IMR-90 (cell line): Measurements from ENCODE around the gene CDC42EP2. TPM values are rescaled to one million over a fixed set of nuclear protein-coding genes. Genes with fewer than 3 reads are reported as not detected.
A peak's percentile ranks its signal among the peaks of the same experiment; 100 is the strongest.

Experiments
- ATAC-seq: fragments of 200-7000 bp; cut with Tn5 transposase; 2 replicates; pipeline ENCODE4 v1.9.1; 2020; ENCODE audit warnings: low read depth, mild to moderate bottlenecking, moderate library complexity
- BruUV-seq: library from RNA; stranded (reverse); fragments of 400-500 nt; replicated peaks from 2 replicates; lab custom pipeline; 2021; lab: Mats Ljungman, UMichigan
- CTCF ChIA-PET: fragments of 300-600 bp; formaldehyde crosslinking; extraction: SDS; loops from one replicate; lab custom pipeline; 2021; ENCODE audit warnings: antibody characterized with exemption; lab: Yijun Ruan, JAX
- POLR2A ChIA-PET: fragments of 300-600 bp; sonication (Branson Sonifier 250); formaldehyde crosslinking; loops from one replicate; lab custom pipeline; 2022; ENCODE audit warnings: antibody characterized with exemption; ENCODE audit not compliant: unreplicated experiment; lab: Charles Lee
- DNase-seq: peaks from one replicate; pipeline ENCODE4 v3.0.0; 2013
- H2AFZ ChIP-seq: replicated peaks from 2 replicates; pipeline ENCODE3; 2013; ENCODE audit warnings: low read length, mild to moderate bottlenecking; ENCODE audit not compliant: poor library complexity
- H2AK5ac ChIP-seq: 2 replicates; pipeline ENCODE4 v1.6.1; 2013; ENCODE audit warnings: low read depth, low read length, inconsistent platforms
- H2AK9ac ChIP-seq: replicated peaks from 2 replicates; pipeline ENCODE3; 2013; ENCODE audit warnings: mild to moderate bottlenecking, low read depth, low read length, moderate library complexity; ENCODE audit not compliant: poor library complexity
- H2BK120ac ChIP-seq: 2 replicates; pipeline ENCODE4 v1.6.1; 2013; ENCODE audit warnings: low read depth, low read length, inconsistent platforms
- H2BK15ac ChIP-seq: 3 replicates; pipeline ENCODE4 v1.6.1; 2013; ENCODE audit warnings: low read depth, low read length, inconsistent platforms
- H2BK20ac ChIP-seq: 2 replicates; pipeline ENCODE4 v1.6.1; 2013; ENCODE audit warnings: low read depth, mild to moderate bottlenecking, inconsistent platforms, low read length, moderate library complexity
- H2BK5ac ChIP-seq: 2 replicates; pipeline ENCODE4 v1.6.1; 2013; ENCODE audit warnings: mild to moderate bottlenecking, low read depth, low read length, inconsistent platforms; ENCODE audit not compliant: poor library complexity, severe bottlenecking
- H3K14ac ChIP-seq: replicated peaks from 2 replicates; pipeline ENCODE4 v1.6.1; 2013; ENCODE audit warnings: low read depth, low read length, inconsistent platforms
- H3K18ac ChIP-seq: 2 replicates; pipeline ENCODE4 v1.6.1; 2013; ENCODE audit warnings: low read depth, low read length, control low read depth
- H3K23ac ChIP-seq: 2 replicates; pipeline ENCODE4 v1.6.1; 2013; ENCODE audit warnings: low read depth, low read length, inconsistent platforms
- H3K27ac ChIP-seq: 2 replicates; pipeline ENCODE4 v1.5.1; 2013; ENCODE audit warnings: mild to moderate bottlenecking, control low read depth, low read length; ENCODE audit not compliant: insufficient read depth
- H3K27me3 ChIP-seq: 2 replicates; pipeline ENCODE4 v1.6.1; 2013; ENCODE audit warnings: low read length; ENCODE audit not compliant: control insufficient read depth, insufficient read depth
- H3K36me3 ChIP-seq: 2 replicates; pipeline ENCODE4 v1.6.1; 2013; ENCODE audit warnings: low read length, mixed read lengths; ENCODE audit not compliant: control insufficient read depth, insufficient read depth
- H3K4ac ChIP-seq: 2 replicates; pipeline ENCODE4 v1.6.1; 2013; ENCODE audit warnings: low read depth, low read length, inconsistent platforms
- H3K4me1 ChIP-seq: 2 replicates; pipeline ENCODE4 v1.6.1; 2013; ENCODE audit warnings: low read length, mixed read lengths; ENCODE audit not compliant: control insufficient read depth, insufficient read depth
- H3K4me2 ChIP-seq: 2 replicates; pipeline ENCODE4 v1.6.1; 2013; ENCODE audit warnings: low read depth, mild to moderate bottlenecking, control low read depth, low read length, moderate library complexity
- H3K4me3 ChIP-seq: 2 replicates; pipeline ENCODE4 v1.5.1; 2013; ENCODE audit warnings: low read depth, mild to moderate bottlenecking, control low read depth, low read length, moderate library complexity; ENCODE audit not compliant: insufficient read depth
- H3K56ac ChIP-seq: 2 replicates; pipeline ENCODE4 v1.6.1; 2013; ENCODE audit warnings: low read length, inconsistent platforms; ENCODE audit not compliant: insufficient read depth; ENCODE audit errors: extremely low read depth
- H3K79me1 ChIP-seq, 2 experiments: 2 replicates each; pipeline ENCODE4 v1.6.1; 2013; ENCODE audit warnings: low read length in 2 of 2, inconsistent platforms in 1 of 2, low read depth in 1 of 2
- H3K9ac ChIP-seq: 2 replicates; pipeline ENCODE4 v1.6.1; 2013; ENCODE audit warnings: low read depth, low read length, control low read depth
- H3K9me1 ChIP-seq: 2 replicates; pipeline ENCODE4 v1.6.1; 2013; ENCODE audit warnings: low read length, inconsistent platforms; ENCODE audit not compliant: insufficient read depth
- H3K9me3 ChIP-seq: 2 replicates; pipeline ENCODE4 v1.6.1; 2013; ENCODE audit warnings: low read length; ENCODE audit not compliant: control insufficient read depth, insufficient read depth
- H4K20me1 ChIP-seq: 2 replicates; pipeline ENCODE4 v1.6.1; 2013; ENCODE audit warnings: low read length, inconsistent platforms; ENCODE audit not compliant: insufficient read depth
- H4K5ac ChIP-seq: 2 replicates; pipeline ENCODE4 v1.6.1; 2013; ENCODE audit warnings: mild to moderate bottlenecking, low read depth, low read length, control low read depth
- H4K8ac ChIP-seq, 2 experiments: 2 replicates each; pipeline ENCODE4 v1.6.1; 2013; ENCODE audit warnings: low read depth in 2 of 2, low read length in 2 of 2, control low read depth in 1 of 2, inconsistent platforms in 1 of 2
- H4K91ac ChIP-seq: 2 replicates; pipeline ENCODE4 v1.6.1; 2013; ENCODE audit warnings: low read depth, low read length, inconsistent platforms; ENCODE audit not compliant: insufficient read depth
- BHLHE40 ChIP-seq: fragments of 150-350 bp; IDR thresholded peaks from 2 replicates; pipeline ENCODE4 v1.6.1; 2016; ENCODE audit warnings: mild to moderate bottlenecking, low read depth, low read length
- MAZ ChIP-seq: IDR thresholded peaks from 2 replicates; pipeline ENCODE4 v1.6.1; 2012; ENCODE audit warnings: low read depth, mild to moderate bottlenecking, low read length, improper control_type of control experiment, moderate library complexity, borderline replicate concordance
- RAD21 ChIP-seq: IDR thresholded peaks from 2 replicates; pipeline ENCODE4 v1.6.1; 2012; ENCODE audit warnings: low read length, improper control_type of control experiment
- RFX5 ChIP-seq: IDR thresholded peaks from 2 replicates; pipeline ENCODE4 v1.8.0; 2012; ENCODE audit warnings: low read depth, mild to moderate bottlenecking, low read length, moderate library complexity
- WGBS, 2 experiments: methylation state at CpG; one replicate each; pipeline versions ENCODE4 v1.1.5 to v1.1.7; 2013; ENCODE audit warnings: missing lambda C conversion rate in 2 of 2; ENCODE audit not compliant: insufficient read length in 1 of 2; ENCODE audit errors: extremely low coverage in 2 of 2; 5-methylcytosine and 5-hydroxymethylcytosine counted together
- dilution Hi-C: fragments of 300-500 bp; cut with HindIII; formaldehyde crosslinking; loops from one replicate; pipeline ENCODE4 v1.14.3; 2018; ENCODE audit warnings: low sequenced_read_pairs; ENCODE audit not compliant: unreplicated experiment
- in situ Hi-C: fragments of 300-500 bp; cut with MboI; formaldehyde crosslinking; loops from 3 replicates; pipeline ENCODE4 v1.14.3; 2019; ENCODE audit warnings: low sequenced_read_pairs, inconsistent platforms, mixed read lengths
- intact Hi-C: fragments of 100-400 bp; cut with micrococcal nuclease; formaldehyde crosslinking; loops from 2 replicates; pipeline ENCODE4 v1.10.0; 2022
- polyA plus RNA-seq, 3 experiments: library from polyadenylated mRNA; depleted of rRNA; stranded (reverse); fragments of >200 nt; gene quantifications; 2 replicates each; pipeline ENCODE4 v1.2.3, GENCODE V29; 2012; ENCODE audit warnings: low replicate concordance in 1 of 3
- total RNA-seq: library from RNA; depleted of rRNA; stranded (reverse); fragments of >200 nt; gene quantifications from 2 replicates; pipeline ENCODE4 v1.2.3, GENCODE V29; 2012

Gene CDC42EP2
- total and polyA plus RNA-seq, 2 of the 4 experiments (the other 2 are of a cell fraction), result 5.2 to 27.5 TPM

- BruUV-seq, result no TSS peak
- CTCF ChIA-PET, result interaction anchor here (2.7 kb wide), 1 partner anchor 18 kb away, joined by 10 read pairs; no protein-coding TSS in a partner anchor
Measured at GRCh38 chr11:65298131-65298535, 16.5 kb upstream of the CDC42EP2 start.

More at GRCh38 chr11:65298131-65298535, 16.5 kb upstream of the CDC42EP2 start:
- Histone ChIP-seq H2AK5ac (peak overlapping the region; percentile 92), H3K27ac (peak overlapping the region; percentile 79), H3K79me1 (peaks cover 17 to 60% of the 10 kb centered on the region in 2 experiments), H4K8ac (peak overlapping the region; percentile 75), H2AFZ (peak overlapping the region; percentile 84), H2BK5ac (peak overlapping the region; percentile 78), H3K18ac (peak overlapping the region; percentile 81), H3K36me3 (0 out of 2 replicates have a peak, but pooled peaks cover 3% of the 10 kb centered on the region), H3K9ac (peak overlapping the region; percentile 4; the same call in 1 of the 2 replicates), H2AK9ac (peak overlapping the region; percentile 70), H3K23ac (peak overlapping the region; percentile 78), H3K4me2 (peak overlapping the region; percentile 34), H3K9me3 (no peaks in the 10 kb centered on the region), H3K27me3 (no peaks in the 10 kb centered on the region), H3K4ac (peak overlapping the region; percentile 74), H2BK20ac (peak overlapping the region; percentile 60), H3K56ac (no peak overlapping the region; the same call in 1 of the 2 replicates), H3K9me1 (peaks cover 48% of the 10 kb centered on the region), H3K4me1 (peaks cover 57% of the 10 kb centered on the region), H4K5ac (peak overlapping the region; percentile 53), H4K91ac (peak overlapping the region; percentile 70), H4K20me1 (0 out of 2 replicates have a peak, but pooled peaks cover 6% of the 10 kb centered on the region), H2BK15ac (peak overlapping the region; percentile 89; the same call in 2 of the 3 replicates), H3K4me3 (no peak overlapping the region), H3K14ac (peak overlapping the region; percentile 69), H2BK120ac (peak overlapping the region; percentile 85)
- 20% methylated on average over 1 of the region's 8 CpGs; no CpG with 5 or more reads in 1 of the 2 experiments for WGBS, 2 experiments
- dilution Hi-C loops (no loop called here), intact Hi-C loops (no loop called here), in situ Hi-C loops (no loop called here)
- TF ChIP-seq RFX5, result no peak
- TF ChIP-seq BHLHE40, result no peak
- TF ChIP-seq RAD21, result no peak
- TF ChIP-seq MAZ, result peak; percentile 55; the same call in 1 of the 2 replicates
- DNase-seq, result peak; percentile 78
- ATAC-seq, result peak; percentile 45
- POLR2A ChIA-PET, result interaction anchor here (0.5 to 0.7 kb wide), 2 partner anchors 202 to 560 kb away, joined by 3 read pairs; no protein-coding TSS in a partner anchor
